DOHH2 (cell line): ENCODE results near the gene PRDM7.
"Not testable (repeated sequence)": the region's sequence is repeated elsewhere in the genome, so short reads cannot be mapped to it uniquely, and the experiment has no call there.

Source experiments
- H3F3A ChIP-seq: fragments of 200-600 bp; sonication (generic), shearing (Covaris generic); 2 replicates; pipeline ENCODE4 v1.6.0; 2016; ENCODE audit warnings: antibody characterized with exemption, mild to moderate bottlenecking; ENCODE audit not compliant: control insufficient read depth, insufficient read depth
- H3K27ac ChIP-seq: fragments of 200-600 bp; sonication (generic); 2 replicates; pipeline ENCODE4 v1.5.1; 2014; ENCODE audit warnings: low read depth, mild to moderate bottlenecking, low read length, moderate library complexity
- H3K27me3 ChIP-seq: fragments of 200-600 bp; sonication (generic); 2 replicates; pipeline ENCODE4 v1.6.1; 2014; ENCODE audit warnings: mild to moderate bottlenecking, low read length, mixed read lengths; ENCODE audit not compliant: control insufficient read depth
- H3K36me3 ChIP-seq: fragments of 200-600 bp; sonication (generic); 2 replicates; pipeline ENCODE4 v1.6.1; 2014; ENCODE audit warnings: mild to moderate bottlenecking, low read length, moderate library complexity, mixed read lengths; ENCODE audit not compliant: control insufficient read depth
- H3K4me1 ChIP-seq: fragments of 200-600 bp; sonication (generic); 2 replicates; pipeline ENCODE4 v1.6.1; 2014; ENCODE audit warnings: mild to moderate bottlenecking, low read length, mixed read lengths; ENCODE audit not compliant: control insufficient read depth
- H3K4me2 ChIP-seq: fragments of 200-600 bp; sonication (generic); 2 replicates; pipeline ENCODE4 v1.6.0; 2014; ENCODE audit warnings: mild to moderate bottlenecking, low read length, moderate library complexity
- H3K4me3 ChIP-seq: fragments of 200-600 bp; sonication (generic); 2 replicates; pipeline ENCODE4 v1.5.1; 2014; ENCODE audit warnings: mild to moderate bottlenecking, low read length, mixed read lengths
- H3K79me2 ChIP-seq: fragments of 200-600 bp; sonication (generic); 2 replicates; pipeline ENCODE4 v1.6.1; 2014; ENCODE audit warnings: mild to moderate bottlenecking, low read length, mixed read lengths; ENCODE audit not compliant: control insufficient read depth
- H3K9me2 ChIP-seq: fragments of 200-600 bp; sonication (generic); replicated peaks from 2 replicates; pipeline ENCODE4 v1.6.1; 2014; ENCODE audit warnings: mild to moderate bottlenecking, low read length, mixed read lengths; ENCODE audit not compliant: control insufficient read depth
- H3K9me3 ChIP-seq: fragments of 200-600 bp; sonication (generic); 2 replicates; pipeline ENCODE4 v1.6.1; 2014; ENCODE audit warnings: antibody characterized with exemption, low read length, mixed read lengths; ENCODE audit not compliant: control insufficient read depth, insufficient read depth
- H4K20me1 ChIP-seq: fragments of 200-600 bp; sonication (generic); 2 replicates; pipeline ENCODE4 v1.6.0; 2014; ENCODE audit warnings: low read depth, mild to moderate bottlenecking, antibody characterized with exemption, low read length, moderate library complexity; ENCODE audit not compliant: control insufficient read depth, insufficient read depth
- EZH2phosphoT487 ChIP-seq: fragments of 200-600 bp; sonication (generic); IDR thresholded peaks from 2 replicates; pipeline ENCODE4 v1.6.1; 2017; ENCODE audit warnings: borderline replicate concordance, mild to moderate bottlenecking, antibody characterized with exemption, low read length, moderate library complexity, mixed read lengths
- TF ChIP-seq, protein P1 (sequence below): fragments of 200-600 bp; sonication (generic); IDR thresholded peaks from one replicate; pipeline ENCODE4 v1.5.1; 2014; ENCODE audit warnings: antibody characterized with exemption, mild to moderate bottlenecking, low read depth, low read length; ENCODE audit not compliant: poor library complexity, severe bottlenecking

Gene PRDM7

DNA sequence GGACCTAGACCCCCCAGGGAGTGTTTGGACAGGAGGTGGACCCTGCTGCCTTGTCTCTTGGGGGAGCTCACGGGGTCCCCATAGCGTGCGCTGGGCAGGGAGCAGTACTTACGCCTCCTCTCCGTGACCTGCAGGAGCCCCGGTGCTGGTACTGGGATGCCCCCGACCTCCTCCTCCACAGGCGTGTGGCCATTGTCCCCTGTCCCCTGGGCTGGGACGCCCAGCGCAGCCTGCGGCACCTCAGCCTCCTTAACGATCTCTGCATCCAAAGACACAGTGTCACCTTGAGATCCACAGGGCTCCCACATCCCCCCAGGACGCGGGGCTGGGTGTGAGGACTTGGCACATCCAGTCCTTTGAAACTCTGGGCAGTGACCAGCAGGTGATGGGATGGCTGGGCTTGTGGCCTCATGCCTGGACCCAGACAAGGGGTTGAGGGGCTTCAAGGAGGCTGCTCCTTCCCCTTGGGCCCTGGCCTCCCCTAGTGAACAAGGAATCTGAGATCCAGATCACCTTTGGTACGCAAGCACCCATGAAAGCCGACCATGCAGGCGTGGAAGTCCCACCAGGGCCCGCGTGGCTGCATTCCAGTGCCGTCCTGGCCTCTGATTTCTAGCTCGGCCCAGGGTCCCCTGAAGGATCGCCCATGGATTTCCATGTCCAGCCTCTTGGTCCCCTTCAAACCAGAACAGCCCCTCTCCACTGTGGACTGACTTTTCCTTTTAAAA, 67.8 kb downstream of the PRDM7 start:
- Histone ChIP-seq H3F3A (peaks cover 22% of the 10 kb centered on the region), H3K4me1 (peaks cover 66% of the 10 kb centered on the region), H3K4me3 (peak overlapping the region; percentile 44), H3K27ac (peak overlapping the region; percentile 81), H3K4me2 (peak overlapping the region; percentile 64), H3K27me3 (peaks cover 43% of the 10 kb centered on the region), H4K20me1 (peaks cover 27% of the 10 kb centered on the region), H3K9me2 (no peaks in the 10 kb centered on the region), H3K79me2 (no peaks in the 10 kb centered on the region), H3K36me3 (no peaks in the 10 kb centered on the region), H3K9me3 (peaks cover 4% of the 10 kb centered on the region; the same call in 1 of the 2 replicates)
- TF ChIP-seq, protein P1, sequence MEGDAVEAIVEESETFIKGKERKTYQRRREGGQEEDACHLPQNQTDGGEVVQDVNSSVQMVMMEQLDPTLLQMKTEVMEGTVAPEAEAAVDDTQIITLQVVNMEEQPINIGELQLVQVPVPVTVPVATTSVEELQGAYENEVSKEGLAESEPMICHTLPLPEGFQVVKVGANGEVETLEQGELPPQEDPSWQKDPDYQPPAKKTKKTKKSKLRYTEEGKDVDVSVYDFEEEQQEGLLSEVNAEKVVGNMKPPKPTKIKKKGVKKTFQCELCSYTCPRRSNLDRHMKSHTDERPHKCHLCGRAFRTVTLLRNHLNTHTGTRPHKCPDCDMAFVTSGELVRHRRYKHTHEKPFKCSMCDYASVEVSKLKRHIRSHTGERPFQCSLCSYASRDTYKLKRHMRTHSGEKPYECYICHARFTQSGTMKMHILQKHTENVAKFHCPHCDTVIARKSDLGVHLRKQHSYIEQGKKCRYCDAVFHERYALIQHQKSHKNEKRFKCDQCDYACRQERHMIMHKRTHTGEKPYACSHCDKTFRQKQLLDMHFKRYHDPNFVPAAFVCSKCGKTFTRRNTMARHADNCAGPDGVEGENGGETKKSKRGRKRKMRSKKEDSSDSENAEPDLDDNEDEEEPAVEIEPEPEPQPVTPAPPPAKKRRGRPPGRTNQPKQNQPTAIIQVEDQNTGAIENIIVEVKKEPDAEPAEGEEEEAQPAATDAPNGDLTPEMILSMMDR: no peak
- no peak for TF ChIP-seq EZH2phosphoT487

DNA sequence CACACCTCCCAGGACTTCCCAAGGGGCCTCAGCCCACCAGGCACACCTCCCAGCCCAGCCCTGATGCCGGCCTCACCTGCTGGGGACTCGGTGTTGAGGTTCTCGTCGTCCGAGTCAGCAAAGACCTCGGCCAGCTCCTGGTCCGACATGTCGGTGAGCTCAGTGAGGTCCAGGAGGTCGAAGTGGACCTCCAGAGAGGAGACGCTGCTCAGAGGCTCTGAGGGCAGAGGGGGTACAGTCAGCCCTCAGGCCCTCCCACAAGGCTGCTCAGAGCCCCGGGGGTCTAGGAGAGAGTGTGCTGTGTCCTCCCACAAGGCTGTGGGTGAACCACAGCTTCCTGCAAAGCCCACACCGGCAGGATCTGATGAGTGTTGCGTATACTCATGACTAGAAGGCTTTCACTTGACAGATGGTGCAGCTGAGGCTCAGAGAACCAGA, 68.4 kb downstream of the PRDM7 start:
- H3K4me3 ChIP-seq: peak overlapping the region; percentile 44
- H3K27me3 ChIP-seq: peaks cover 42% of the 10 kb centered on the region
- no peaks in the 10 kb centered on the region for H3K9me2 ChIP-seq
- H4K20me1 ChIP-seq: peaks cover 27% of the 10 kb centered on the region
- H3K27ac ChIP-seq: peak overlapping the region; percentile 81
- TF ChIP-seq, protein P1: no peak
- no peak for TF ChIP-seq EZH2phosphoT487
- H3K9me3 ChIP-seq: peaks cover 4% of the 10 kb centered on the region; the same call in 1 of the 2 replicates
- H3K79me2 ChIP-seq: no peaks in the 10 kb centered on the region
- peak overlapping the region; percentile 64 for H3K4me2 ChIP-seq
- no peaks in the 10 kb centered on the region for H3K36me3 ChIP-seq
- H3F3A ChIP-seq: peaks cover 22% of the 10 kb centered on the region
- H3K4me1 ChIP-seq: peaks cover 65% of the 10 kb centered on the region

DNA sequence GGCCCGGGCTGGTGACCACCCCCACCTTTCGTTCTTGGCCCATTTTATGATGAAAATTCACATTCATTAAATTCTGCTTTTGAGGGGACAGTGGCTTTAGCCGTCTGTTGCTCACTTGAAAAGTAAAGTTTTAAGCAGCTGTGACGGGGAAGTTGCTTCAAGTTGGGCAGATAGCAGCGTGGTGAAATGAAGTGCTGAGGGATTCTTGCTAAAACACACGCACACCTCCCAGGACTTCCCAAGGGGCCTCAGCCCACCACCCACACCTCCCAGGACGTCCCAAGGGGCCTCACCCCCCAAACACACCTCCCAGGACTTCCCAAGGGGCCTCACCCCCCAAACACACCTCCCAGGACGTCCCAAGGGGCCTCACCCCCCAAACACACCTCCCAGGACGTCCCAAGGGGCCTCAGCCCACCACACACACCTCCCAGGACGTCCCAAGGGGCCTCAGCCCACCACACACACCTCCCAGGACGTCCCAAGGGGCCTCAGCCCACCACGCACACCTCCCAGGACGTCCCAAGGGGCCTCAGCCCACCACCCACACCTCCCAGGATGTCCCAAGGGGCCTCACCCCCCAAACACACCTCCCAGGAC, 69.4 kb downstream of the PRDM7 start:
- not testable (repeated sequence) for H3K9me2 ChIP-seq, H3K79me2 ChIP-seq, H3K36me3 ChIP-seq, H3K9me3 ChIP-seq
- peak overlapping the region; percentile 76 for H3K27ac ChIP-seq
- H3K27me3 ChIP-seq: peaks cover 42% of the 10 kb centered on the region
- peaks cover 25% of the 10 kb centered on the region for H4K20me1 ChIP-seq
- H3K4me1 ChIP-seq: peaks cover 56% of the 10 kb centered on the region
- peaks cover 22% of the 10 kb centered on the region for H3F3A ChIP-seq
- peak; percentile 91; the same call in 1 of the 2 replicates for TF ChIP-seq EZH2phosphoT487
- peak overlapping the region; percentile 24 for H3K4me3 ChIP-seq
- peak overlapping the region; percentile 65 for H3K4me2 ChIP-seq

DNA sequence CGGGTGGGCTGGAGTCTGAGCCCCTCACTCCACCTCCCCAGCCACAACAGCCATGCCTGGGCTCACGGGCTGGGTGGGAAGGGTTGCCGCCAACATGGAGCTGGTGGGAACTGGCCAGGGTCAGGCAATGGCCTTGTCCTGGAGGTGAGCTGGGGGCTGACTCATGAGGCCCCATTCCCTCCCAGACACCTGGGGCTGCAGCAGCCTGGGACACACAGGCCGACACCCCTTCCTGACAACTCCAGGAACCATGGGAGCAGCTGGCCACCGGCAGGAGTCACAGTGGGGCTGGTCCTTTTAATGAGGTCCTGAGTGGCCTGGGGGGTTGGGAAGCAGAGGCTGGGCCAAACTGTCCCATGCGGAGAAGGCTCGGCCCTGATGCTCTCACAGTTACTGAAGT, 70.1 kb downstream of the PRDM7 start:
- H3K9me3 ChIP-seq: no peaks in the 10 kb centered on the region
- peak overlapping the region; percentile 24 for H3K4me3 ChIP-seq
- H4K20me1 ChIP-seq: peaks cover 29% of the 10 kb centered on the region
- H3K79me2 ChIP-seq: no peaks in the 10 kb centered on the region
- peaks cover 48% of the 10 kb centered on the region for H3K4me1 ChIP-seq
- no peaks in the 10 kb centered on the region for H3K36me3 ChIP-seq
- TF ChIP-seq EZH2phosphoT487: no peak
- TF ChIP-seq, protein P1: no peak
- H3K9me2 ChIP-seq: no peaks in the 10 kb centered on the region
- peaks cover 38% of the 10 kb centered on the region for H3K27me3 ChIP-seq
- peaks cover 22% of the 10 kb centered on the region for H3F3A ChIP-seq
- H3K27ac ChIP-seq: peak overlapping the region; percentile 76
- peak overlapping the region; percentile 65 for H3K4me2 ChIP-seq
